DMS 273 (cell line): ENCODE results near the gene SLC25A17.
"Not testable (repeated sequence)": the region's sequence is repeated elsewhere in the genome, so short reads cannot be mapped to it uniquely, and the experiment has no call there.

Experiments used
- DNase-seq: peaks from one replicate; lab custom pipeline; 2025; ENCODE audit not compliant: unreplicated experiment; lab: John Stamatoyannopoulos, UW

The SLC25A17 gene

DNA sequence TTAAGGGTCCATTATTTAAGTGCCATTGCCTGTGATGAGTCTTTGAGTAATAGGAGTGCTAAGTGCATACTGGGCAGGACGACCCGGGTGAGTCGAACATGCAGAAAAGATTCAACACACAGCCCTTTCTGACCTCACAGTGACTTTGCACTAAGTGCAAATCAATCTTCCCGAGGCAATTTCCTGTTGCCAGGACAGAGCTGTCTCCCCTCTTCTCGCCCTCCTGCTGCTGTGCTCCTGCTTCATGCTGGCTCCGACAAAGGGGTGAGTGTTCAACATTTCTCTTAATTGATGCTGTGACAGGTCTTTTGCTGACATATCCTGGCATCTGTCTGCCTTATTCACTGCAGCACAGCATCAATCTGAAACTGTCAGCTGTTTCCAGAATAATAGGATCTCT lies 97.9 kb downstream of the SLC25A17 start:
- DNase-seq, result peak; percentile 56

DNA sequence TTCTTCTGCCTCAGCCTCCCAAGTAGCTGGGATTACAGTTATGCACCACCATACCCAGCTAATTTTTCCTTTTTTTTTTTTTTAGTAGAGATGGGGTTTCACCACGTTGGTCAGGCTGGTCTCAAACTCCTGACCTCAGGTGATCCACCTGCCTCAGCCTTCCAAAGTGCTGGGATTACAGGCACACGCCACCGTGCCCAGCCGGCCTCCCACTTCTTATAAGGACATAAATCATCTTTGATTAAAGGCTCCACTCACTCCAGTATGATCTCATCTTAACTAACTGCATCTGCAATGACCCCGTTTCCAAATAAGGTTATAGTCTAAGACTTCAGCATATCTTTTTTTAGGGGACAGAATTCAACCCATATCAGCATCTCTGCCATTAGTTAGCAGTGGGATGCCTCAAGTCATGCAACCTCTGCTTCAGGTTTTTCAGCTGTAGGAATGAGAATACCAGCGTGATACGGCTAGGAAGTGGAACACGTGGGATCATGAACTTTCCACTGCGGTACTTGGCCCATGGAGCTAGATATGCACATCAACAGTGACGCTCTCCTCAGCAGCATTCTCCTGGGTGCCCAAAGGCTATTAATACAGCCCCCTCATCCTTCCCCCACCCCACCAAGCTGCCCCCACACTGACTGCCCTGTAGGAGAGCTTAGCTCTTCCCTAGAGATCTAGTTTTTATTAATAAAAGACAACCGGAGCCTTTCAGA lies 98.4 kb downstream of the SLC25A17 start:
- peak; percentile 32 for DNase-seq

DNA sequence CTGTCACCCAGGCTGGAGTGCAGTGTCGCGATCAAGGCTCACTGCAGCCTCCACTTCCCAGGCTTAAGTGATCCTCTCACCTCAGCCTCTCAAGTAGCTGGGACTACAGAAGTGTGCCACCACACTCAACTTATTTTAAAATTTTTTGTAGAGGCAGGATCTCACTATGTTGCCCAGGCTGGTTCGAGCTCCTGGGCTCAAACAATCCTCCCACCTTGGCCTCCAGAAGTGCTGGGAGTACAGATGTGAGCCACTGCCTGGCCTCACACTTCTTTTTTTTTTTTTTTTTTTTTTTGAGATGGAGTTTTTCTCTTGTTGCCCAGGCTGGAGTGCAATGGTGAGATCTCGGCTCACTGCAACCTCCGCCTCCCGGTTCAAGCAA lies 99.0 kb downstream of the SLC25A17 start:
- not testable (repeated sequence) for DNase-seq
